ENCODE results near the gene HOXD11.

DNA sequence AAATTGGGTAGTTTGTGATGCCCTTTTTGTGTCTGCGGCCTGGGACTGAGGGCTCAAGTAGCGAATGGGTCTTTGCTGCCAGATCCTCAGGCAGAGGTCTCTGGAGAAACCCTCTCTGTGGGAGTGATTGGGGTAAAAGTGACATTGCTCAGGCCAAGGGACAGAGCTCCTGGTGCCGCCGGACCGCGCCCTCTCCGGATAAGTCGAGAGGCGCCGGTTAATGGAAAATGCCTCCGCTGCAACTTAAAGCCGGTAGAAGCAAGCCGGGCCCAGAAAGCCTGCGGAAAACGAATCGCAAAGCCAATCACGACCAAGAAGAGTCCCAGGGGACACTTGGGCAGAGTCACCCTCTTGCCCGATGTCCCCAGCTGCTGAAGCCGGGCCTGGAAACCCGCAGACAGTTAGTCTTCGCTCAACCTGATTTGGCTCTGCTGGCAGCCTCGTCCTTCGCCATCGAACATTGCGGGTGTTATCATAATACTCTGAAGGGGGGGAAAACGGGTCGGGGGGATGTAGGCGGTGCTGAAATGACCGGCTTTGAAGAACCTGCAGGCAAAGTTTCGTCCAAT lies 7.8 kb upstream of the HOXD11 start:
- TF ChIP-seq CEBPB (IDR thresholded peaks at IDR 0.05; ENCODE audit: low read depth, low read length) (no peak), SMC3 (IDR thresholded peaks at IDR 0.05; ENCODE audit: low read depth, low read length) (no peak), CHD1 (IDR thresholded peaks at IDR 0.05; ENCODE audit: low read depth, low read length) (no peak), RCOR1 (IDR thresholded peaks at IDR 0.05; ENCODE audit: insufficient replicate concordance, low read length) (no peak), BHLHE40 (IDR thresholded peaks at IDR 0.05; ENCODE audit: low read depth, low read length) (no peak), RAD21 (IDR thresholded peaks at IDR 0.05; ENCODE audit: low read length) (no peak), RFX5 (IDR thresholded peaks at IDR 0.05; ENCODE audit: low read depth, low read length) (no peak), POLR2A (IDR thresholded peaks at IDR 0.05; ENCODE audit: low read depth, low read length) (no peak), MXI1 (IDR thresholded peaks at IDR 0.05; ENCODE audit: borderline replicate concordance, low read depth, low read length) (no peak), MAFK (IDR thresholded peaks at IDR 0.05; ENCODE audit: low read depth, low read length) (no peak)
- TF ChIP-seq, protein P1, sequence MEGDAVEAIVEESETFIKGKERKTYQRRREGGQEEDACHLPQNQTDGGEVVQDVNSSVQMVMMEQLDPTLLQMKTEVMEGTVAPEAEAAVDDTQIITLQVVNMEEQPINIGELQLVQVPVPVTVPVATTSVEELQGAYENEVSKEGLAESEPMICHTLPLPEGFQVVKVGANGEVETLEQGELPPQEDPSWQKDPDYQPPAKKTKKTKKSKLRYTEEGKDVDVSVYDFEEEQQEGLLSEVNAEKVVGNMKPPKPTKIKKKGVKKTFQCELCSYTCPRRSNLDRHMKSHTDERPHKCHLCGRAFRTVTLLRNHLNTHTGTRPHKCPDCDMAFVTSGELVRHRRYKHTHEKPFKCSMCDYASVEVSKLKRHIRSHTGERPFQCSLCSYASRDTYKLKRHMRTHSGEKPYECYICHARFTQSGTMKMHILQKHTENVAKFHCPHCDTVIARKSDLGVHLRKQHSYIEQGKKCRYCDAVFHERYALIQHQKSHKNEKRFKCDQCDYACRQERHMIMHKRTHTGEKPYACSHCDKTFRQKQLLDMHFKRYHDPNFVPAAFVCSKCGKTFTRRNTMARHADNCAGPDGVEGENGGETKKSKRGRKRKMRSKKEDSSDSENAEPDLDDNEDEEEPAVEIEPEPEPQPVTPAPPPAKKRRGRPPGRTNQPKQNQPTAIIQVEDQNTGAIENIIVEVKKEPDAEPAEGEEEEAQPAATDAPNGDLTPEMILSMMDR (conservative IDR thresholded peaks at IDR 0.05; ENCODE audit: low read depth, low read length) = no peak
- TF ChIP-seq, protein P2, sequence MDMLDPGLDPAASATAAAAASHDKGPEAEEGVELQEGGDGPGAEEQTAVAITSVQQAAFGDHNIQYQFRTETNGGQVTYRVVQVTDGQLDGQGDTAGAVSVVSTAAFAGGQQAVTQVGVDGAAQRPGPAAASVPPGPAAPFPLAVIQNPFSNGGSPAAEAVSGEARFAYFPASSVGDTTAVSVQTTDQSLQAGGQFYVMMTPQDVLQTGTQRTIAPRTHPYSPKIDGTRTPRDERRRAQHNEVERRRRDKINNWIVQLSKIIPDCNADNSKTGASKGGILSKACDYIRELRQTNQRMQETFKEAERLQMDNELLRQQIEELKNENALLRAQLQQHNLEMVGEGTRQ (IDR thresholded peaks at IDR 0.05; ENCODE audit: low read depth, low read length) = no peak
- TF ChIP-seq, protein P3, sequence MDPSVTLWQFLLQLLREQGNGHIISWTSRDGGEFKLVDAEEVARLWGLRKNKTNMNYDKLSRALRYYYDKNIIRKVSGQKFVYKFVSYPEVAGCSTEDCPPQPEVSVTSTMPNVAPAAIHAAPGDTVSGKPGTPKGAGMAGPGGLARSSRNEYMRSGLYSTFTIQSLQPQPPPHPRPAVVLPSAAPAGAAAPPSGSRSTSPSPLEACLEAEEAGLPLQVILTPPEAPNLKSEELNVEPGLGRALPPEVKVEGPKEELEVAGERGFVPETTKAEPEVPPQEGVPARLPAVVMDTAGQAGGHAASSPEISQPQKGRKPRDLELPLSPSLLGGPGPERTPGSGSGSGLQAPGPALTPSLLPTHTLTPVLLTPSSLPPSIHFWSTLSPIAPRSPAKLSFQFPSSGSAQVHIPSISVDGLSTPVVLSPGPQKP (IDR thresholded peaks at IDR 0.05; ENCODE audit: borderline replicate concordance, low read depth, low read length) = no peak
